ENCODE results near the gene ANKRD13B.

DNA sequence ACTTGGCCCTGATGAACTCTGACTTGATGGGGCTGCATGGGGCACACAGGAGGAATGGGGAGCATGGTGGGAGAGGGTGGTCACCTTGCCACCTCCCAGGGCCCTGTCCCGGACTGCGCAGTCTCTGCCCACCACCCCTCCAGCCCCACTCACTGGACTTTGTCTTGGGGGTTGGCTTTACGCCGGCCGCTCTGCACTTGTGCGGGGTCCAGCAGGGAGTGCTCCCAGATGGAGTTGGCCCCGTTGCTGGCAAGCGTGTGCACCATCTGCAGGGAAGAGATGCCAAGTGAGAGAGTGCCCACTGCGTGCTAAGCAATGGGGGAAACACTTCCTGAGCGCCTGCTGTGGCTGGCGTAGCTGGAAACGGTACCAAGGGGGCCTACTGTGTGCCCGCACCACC, 10.2 kb upstream of the ANKRD13B start:
- TF ChIP-seq, protein P1, sequence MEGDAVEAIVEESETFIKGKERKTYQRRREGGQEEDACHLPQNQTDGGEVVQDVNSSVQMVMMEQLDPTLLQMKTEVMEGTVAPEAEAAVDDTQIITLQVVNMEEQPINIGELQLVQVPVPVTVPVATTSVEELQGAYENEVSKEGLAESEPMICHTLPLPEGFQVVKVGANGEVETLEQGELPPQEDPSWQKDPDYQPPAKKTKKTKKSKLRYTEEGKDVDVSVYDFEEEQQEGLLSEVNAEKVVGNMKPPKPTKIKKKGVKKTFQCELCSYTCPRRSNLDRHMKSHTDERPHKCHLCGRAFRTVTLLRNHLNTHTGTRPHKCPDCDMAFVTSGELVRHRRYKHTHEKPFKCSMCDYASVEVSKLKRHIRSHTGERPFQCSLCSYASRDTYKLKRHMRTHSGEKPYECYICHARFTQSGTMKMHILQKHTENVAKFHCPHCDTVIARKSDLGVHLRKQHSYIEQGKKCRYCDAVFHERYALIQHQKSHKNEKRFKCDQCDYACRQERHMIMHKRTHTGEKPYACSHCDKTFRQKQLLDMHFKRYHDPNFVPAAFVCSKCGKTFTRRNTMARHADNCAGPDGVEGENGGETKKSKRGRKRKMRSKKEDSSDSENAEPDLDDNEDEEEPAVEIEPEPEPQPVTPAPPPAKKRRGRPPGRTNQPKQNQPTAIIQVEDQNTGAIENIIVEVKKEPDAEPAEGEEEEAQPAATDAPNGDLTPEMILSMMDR (optimal IDR thresholded peaks at IDR 0.05 in 1 of 3, IDR thresholded peaks at IDR 0.05 in 1 of 3, conservative IDR thresholded peaks at IDR 0.05 in 1 of 3; ENCODE audit: extremely low read depth in 1 of 3, insufficient read depth in 2 of 3, low read length in 3 of 3): no peak
- no peak for TF ChIP-seq EZH2 (IDR thresholded peaks at IDR 0.05; ENCODE audit: low read length)
